Sigmoid colon (tissue), 7 donors: ENCODE data around the gene STARD3NL. TPM values are rescaled to one million over a fixed set of nuclear protein-coding genes. Genes with fewer than 3 reads are reported as not detected.

Experiments used
- DNase-seq: peaks from one replicate; pipeline ENCODE4 v3.0.0-alpha.2; 2019
- H3K27ac ChIP-seq, 4 donors: fragments of 200-600 bp; sonication (generic); one replicate each; pipeline ENCODE4 v1.5.1; 2016 to 2019; ENCODE audit warnings: mild to moderate bottlenecking in 1 of 4
- H3K27me3 ChIP-seq, 3 donors: fragments of 200-600 bp; sonication (generic); one replicate each; pipeline ENCODE4 v1.5.1; 2019; ENCODE audit warnings: mild to moderate bottlenecking in 1 of 3
- H3K36me3 ChIP-seq, 4 donors: fragments of 200-600 bp; sonication (generic); one replicate each; pipeline ENCODE4 v1.5.1; 2016 to 2019
- H3K4me1 ChIP-seq, 4 donors: fragments of 200-600 bp; sonication (generic); one replicate each; pipeline ENCODE4 v1.5.1; 2017 to 2019
- H3K4me3 ChIP-seq, 4 donors: fragments of 200-600 bp; sonication (generic); one replicate each; pipeline ENCODE4 v1.5.1; 2017 to 2019; ENCODE audit warnings: mild to moderate bottlenecking in 2 of 4, moderate library complexity in 1 of 4
- H3K9me3 ChIP-seq, 4 donors: fragments of 200-600 bp in 3 of 4; sonication (generic) in 3 of 4; one replicate each; pipeline versions ENCODE4 v1.5.1 to v1.6.1; 2013 to 2019
- CTCF ChIP-seq, 4 experiments: fragments of 450-650 bp in 3 of 4; fragments of 200-600 bp in 1 of 4; IDR thresholded peaks; one replicate each; pipeline ENCODE4 v1.5.1; 2016 to 2019; ENCODE audit warnings: antibody characterized with exemption in 4 of 4, mild to moderate bottlenecking in 3 of 4, moderate library complexity in 2 of 4
- EP300 ChIP-seq, 4 donors: sonication (generic); formaldehyde crosslinking; IDR thresholded peaks; one replicate each; pipeline ENCODE4 v1.6.1; 2017; ENCODE audit warnings: antibody characterized with exemption in 4 of 4
- POLR2A ChIP-seq, 2 donors: fragments of 450-650 bp; IDR thresholded peaks; one replicate each; pipeline ENCODE4 v1.6.1; 2016; ENCODE audit warnings: antibody characterized with exemption in 2 of 2, mild to moderate bottlenecking in 2 of 2, moderate library complexity in 2 of 2
- POLR2AphosphoS5 ChIP-seq, 4 donors: sonication (generic); formaldehyde crosslinking; IDR thresholded peaks; one replicate each; pipeline ENCODE4 v1.6.1; 2017; ENCODE audit warnings: antibody characterized with exemption in 4 of 4
- WGBS, 2 donors: extraction: QIAGEN DNeasy Blood & Tissue Kit; methylation state at CpG; one replicate each; pipeline ENCODE4 v1.1.7; 2013; 5-methylcytosine and 5-hydroxymethylcytosine counted together
- intact Hi-C: fragments of 100-400 bp; cut with DNase I; formaldehyde crosslinking; loops from one replicate; pipeline ENCODE4 v1.15.1; 2023
- polyA plus RNA-seq, 3 donors: library from polyadenylated mRNA; stranded (reverse); fragments of 200-250 nt; gene quantifications; one replicate each; pipeline ENCODE4 v1.2.3, GENCODE V29; 2013
- total RNA-seq, 4 donors: library from RNA; depleted of rRNA; stranded (reverse); fragments of >200 nt; gene quantifications; one replicate each; pipeline ENCODE4 v1.1.0, GENCODE V29; 2016
- donor health status: healthy with polysubstance abuse.
- donor health status: Bipolar disorder and iron deficiency.
- donor health status: healthy.

The STARD3NL gene
- total and polyA plus RNA-seq, 7 donors: 26.3 to 67.6 (median 36.0) TPM

DNA sequence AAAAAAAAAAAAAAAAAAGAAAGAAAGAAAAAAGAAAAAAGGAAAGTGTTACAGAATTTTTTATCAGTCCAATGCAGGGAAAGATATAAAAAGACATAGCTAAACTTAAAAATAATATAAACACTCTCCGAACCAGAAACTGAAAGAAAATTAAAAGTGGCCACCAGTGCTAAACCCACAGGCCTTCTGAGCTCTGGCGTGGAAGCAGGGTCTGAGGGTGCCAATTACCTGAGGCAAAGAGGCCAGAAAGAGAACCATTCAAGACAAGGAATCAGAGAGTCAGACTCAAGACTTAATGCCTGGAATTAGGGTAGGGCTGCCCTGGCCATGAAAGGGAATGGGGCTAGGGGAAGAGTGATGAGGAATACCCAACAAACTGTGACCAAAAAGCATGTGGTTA is 36.9 kb upstream of the STARD3NL start:
- no peaks in the 10 kb centered on the region for H3K27me3 ChIP-seq
- no peak overlapping the region for H3K4me3 ChIP-seq
- H3K36me3 ChIP-seq: no peaks in the 10 kb centered on the region
- intact Hi-C loops: no loop called here
- no peaks in the 10 kb centered on the region for H3K4me1 ChIP-seq
- no peaks in the 10 kb centered on the region for H3K9me3 ChIP-seq
- DNase-seq: no peak
- no peak overlapping the region for H3K27ac ChIP-seq
- TF ChIP-seq EP300 (IDR thresholded peaks at IDR 0.05) (no peak), POLR2A (IDR thresholded peaks at IDR 0.05) (no peak), CTCF (IDR thresholded peaks at IDR 0.05) (no peak), POLR2AphosphoS5 (IDR thresholded peaks at IDR 0.05) (no peak)
- WGBS, 2 donors: 84% methylated on average over 2 of the region's 2 CpGs

DNA sequence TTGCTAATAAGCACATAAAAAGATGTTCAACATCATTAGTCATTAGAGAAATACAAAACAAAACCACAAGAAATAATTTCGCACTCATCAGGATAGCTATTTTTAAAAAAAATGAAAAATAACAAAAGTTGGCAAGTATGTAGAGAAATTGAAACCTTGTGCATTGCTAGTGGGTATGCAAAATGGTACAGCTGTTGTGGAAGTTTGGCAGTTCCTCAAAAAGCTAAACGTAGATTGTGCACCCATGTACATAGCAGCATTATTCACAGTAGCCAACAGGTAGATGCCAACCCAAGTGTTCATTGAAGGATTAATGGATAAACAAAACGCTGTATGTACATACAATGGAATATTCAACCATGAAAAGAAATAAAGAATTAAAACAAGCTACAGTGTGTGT is 35.3 kb upstream of the STARD3NL start:
- WGBS, 2 donors: 71 to 77% methylated on average over 3 of the region's 3 CpGs
- no peaks in the 10 kb centered on the region for H3K27me3 ChIP-seq
- no peaks in the 10 kb centered on the region for H3K9me3 ChIP-seq
- H3K27ac ChIP-seq: no peak overlapping the region
- H3K4me1 ChIP-seq: no peaks in the 10 kb centered on the region
- no peak for DNase-seq
- intact Hi-C loops: no loop called here
- TF ChIP-seq EP300 (IDR thresholded peaks at IDR 0.05): no peak
- no peak for TF ChIP-seq POLR2A (IDR thresholded peaks at IDR 0.05)
- TF ChIP-seq POLR2AphosphoS5 (IDR thresholded peaks at IDR 0.05): no peak
- TF ChIP-seq CTCF (IDR thresholded peaks at IDR 0.05): no peak
- H3K36me3 ChIP-seq: no peaks in the 10 kb centered on the region
- H3K4me3 ChIP-seq: no peak overlapping the region

DNA sequence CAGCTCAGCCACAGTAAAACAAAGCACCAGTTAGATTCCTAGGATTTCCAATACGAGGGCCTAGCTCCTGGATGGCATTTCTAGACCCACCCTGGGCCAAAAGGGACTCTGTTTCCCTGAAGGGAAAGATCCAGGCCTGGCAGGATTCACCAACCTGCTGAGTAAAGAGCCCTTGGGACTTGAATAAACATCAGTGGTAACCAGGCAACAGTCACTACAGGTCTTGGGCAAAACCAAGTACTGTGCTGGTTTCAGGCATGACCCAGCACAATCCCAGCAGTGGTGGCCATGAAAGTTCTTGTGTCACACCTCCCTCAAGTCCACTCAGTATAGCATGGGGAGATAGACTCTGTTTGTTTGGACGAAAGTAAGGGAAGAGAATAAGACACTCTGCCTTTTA is 31.0 kb upstream of the STARD3NL start:
- intact Hi-C loops: no loop called here
- Histone ChIP-seq H3K27me3 (no peaks in the 10 kb centered on the region), H3K36me3 (no peaks in the 10 kb centered on the region), H3K4me1 (no peaks in the 10 kb centered on the region), H3K27ac (no peak overlapping the region), H3K9me3 (no peaks in the 10 kb centered on the region), H3K4me3 (no peak overlapping the region)
- WGBS, 2 donors: 71 to 78% methylated on average over 2 of the region's 2 CpGs
- no peak for DNase-seq
- no peak for TF ChIP-seq POLR2A (IDR thresholded peaks at IDR 0.05)
- no peak for TF ChIP-seq EP300 (IDR thresholded peaks at IDR 0.05)
- TF ChIP-seq CTCF (IDR thresholded peaks at IDR 0.05): no peak
- no peak for TF ChIP-seq POLR2AphosphoS5 (IDR thresholded peaks at IDR 0.05)

GRCh38 chr7:38151556-38151955 is 26.5 kb upstream of the STARD3NL start:
- no peaks in the 10 kb centered on the region for H3K4me1 ChIP-seq
- 67 to 81% methylated on average over 2 of the region's 2 CpGs for WGBS, 2 donors

More at GRCh38 chr7:38151556-38151955, 26.5 kb upstream of the STARD3NL start:
- Histone ChIP-seq H3K27ac (no peak overlapping the region), H3K9me3 (no peaks in the 10 kb centered on the region), H3K4me3 (no peak overlapping the region), H3K36me3 (no peaks in the 10 kb centered on the region), H3K27me3 (no peaks in the 10 kb centered on the region)
- DNase-seq: no peak
- TF ChIP-seq POLR2A (IDR thresholded peaks at IDR 0.05) (no peak), CTCF (IDR thresholded peaks at IDR 0.05) (no peak), POLR2AphosphoS5 (IDR thresholded peaks at IDR 0.05) (no peak), EP300 (IDR thresholded peaks at IDR 0.05) (no peak)
- intact Hi-C loops: no loop called here
